GM12872 (cell line): Measurements from ENCODE around the gene TRMT1.

Source experiments
- CTCF ChIP-seq: IDR thresholded peaks from 3 replicates; pipeline ENCODE4 v1.5.1; 2011; ENCODE audit warnings: low read depth, mild to moderate bottlenecking, low read length, moderate library complexity; ENCODE audit not compliant: insufficient read depth

TRMT1 gene

DNA sequence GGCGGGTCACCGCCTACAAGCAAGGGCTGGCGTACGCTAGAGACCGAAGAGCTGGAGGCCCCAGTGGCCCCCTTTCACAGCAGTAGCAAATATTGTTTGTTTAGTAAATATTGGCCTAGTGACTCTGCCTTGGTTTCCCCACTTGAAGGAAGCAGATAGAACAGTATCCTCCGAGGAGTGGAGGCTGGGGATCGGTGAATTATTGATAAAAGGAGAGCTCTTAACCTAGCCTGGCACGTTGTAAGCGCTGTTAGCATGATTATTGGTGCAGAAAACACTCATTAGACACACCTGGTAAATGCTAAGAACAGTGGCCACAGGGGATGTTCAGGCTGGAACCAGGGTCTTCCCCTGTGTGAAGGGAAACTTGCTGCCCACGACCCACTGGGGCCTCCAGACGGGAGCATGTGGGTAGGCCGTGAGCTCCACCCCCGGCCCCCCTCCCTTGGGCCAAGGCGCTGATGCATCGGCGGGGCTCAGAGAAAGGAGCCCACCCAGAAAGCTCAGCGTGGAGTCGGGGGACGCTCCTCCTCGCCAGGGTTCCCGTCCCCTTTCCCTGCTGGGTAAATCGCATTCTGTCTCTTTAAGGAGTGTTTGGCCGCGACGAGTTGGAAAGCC is 35.9 kb upstream of the TRMT1 start:
- TF ChIP-seq CTCF, result no peak

GRCh38 chr19:13151605-13152355 is 35.2 kb upstream of the TRMT1 start:
- no peak for TF ChIP-seq CTCF

GRCh38 chr19:13150931-13151604 is 34.5 kb upstream of the TRMT1 start:
- TF ChIP-seq CTCF, result no peak

DNA sequence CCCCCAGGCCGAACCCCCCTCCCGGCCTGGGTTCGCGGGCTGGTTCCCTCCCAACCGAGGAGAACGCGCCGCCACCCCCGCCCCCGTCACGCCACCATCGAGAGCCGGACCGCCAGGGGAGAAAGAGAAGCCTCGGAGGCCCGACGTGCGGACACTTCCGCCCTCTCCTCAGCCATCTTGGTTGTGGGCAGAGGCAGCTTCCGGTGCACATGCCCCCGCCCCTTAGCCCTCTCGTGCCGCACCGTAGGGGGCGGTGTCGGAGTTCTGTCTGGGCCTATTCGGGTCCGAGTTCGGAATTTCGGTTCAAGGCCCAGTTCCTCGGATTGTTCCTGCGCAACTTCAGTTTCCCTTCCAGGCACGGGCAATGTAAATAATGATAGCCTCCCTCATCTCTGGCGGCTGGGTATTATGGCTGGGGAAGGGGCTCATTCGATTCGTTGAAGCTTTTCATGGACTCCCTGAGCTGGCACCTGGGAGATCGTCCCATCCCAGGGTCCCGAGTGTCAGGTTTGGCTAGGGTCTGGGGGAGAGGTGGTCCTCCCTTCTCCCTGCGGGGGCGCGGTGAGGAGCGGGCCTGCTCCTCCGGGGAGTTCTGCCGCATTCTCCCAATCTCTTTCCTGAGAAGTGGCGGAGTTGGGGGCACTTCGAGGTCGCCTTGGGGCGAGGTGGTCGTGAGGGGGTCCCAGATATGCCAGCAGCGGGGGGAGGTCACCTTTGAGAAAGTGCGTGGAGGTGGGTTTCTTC is 33.8 kb upstream of the TRMT1 start, which contains the start of the genes IER2 and STX10:
TSS of gene IER2 (plus strand) at position 225 of the 744 bp plus-strand sequence. CDS start 2,776 bp downstream, outside the sequence.
TSS of gene STX10 (minus strand) at position 189 of the 744 bp plus-strand sequence. CDS start 202 bp downstream, outside the sequence.
- peak; percentile 53 for TF ChIP-seq CTCF

DNA sequence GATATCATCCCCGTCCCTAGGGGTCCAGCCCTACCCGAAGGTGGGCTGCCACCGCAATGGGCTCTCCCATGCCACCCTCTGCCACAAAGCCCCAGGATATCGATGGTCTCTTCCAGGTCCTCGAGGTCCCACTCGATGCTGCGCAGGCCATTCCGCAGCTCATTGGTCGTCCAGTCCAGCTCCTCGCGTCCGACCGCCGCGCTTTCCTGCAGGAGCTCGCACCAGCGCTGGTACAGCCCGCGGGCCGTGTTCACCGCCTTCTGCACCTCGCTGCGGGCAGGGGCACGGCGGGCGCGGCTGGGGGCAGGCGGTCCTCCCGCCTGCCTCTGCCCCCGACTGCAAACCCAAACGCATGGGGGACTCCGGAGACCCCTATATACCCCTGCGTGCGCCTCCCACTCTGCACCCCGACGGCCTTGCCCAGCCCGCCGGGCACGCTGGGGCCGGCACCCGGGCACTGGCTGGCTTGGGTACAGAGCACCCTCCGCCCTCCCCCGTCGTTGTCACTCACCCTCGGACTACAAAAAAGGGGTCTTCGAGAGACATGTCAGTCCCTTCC is 33.2 kb upstream of the TRMT1 start:
- no peak for TF ChIP-seq CTCF

DNA sequence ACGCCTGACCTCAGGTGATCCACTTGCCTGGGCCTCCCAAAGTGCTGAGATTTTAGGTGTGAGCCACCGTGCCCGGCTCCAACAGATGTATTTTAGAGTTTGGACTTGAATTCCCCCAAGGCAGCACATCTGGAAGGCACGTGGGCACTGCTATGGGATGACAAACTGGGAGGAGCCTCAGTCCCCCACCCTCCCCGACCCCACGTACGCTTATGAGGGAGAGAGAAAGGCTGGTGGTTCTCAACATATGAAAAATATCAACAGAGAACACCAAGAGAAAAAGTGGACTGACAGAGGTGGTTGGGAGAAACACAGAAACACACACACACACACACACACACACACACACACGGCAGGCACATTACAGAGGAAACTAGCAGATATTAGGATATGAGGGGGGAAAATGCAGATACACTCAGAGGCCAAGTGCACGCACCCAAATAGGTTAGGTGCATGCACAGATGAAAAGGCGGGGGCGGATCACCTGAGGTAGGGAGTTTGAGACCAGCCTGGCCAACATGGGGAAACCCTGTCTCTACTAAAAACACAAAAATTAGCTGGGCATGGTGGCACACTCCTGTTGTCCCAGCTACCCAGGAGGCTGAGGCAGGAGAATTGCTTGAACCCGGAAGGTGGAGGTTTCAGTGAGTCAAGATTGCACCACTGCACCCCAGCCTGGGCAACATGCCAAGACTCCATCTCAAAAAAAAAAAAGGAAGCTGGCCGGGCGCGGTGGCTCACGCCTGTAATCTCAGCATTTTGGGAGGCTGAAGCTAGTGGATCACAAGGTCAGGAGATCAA is 30.4 kb upstream of the TRMT1 start:
- no peak for TF ChIP-seq CTCF
